Kidney epithelial cell (primary cell): ENCODE results near the gene SLC24A1. TPM values are rescaled to one million over a fixed set of nuclear protein-coding genes. Genes with fewer than 3 reads are reported as not detected.

Source experiments
- DNase-seq: peaks from one replicate; pipeline ENCODE4 v3.0.0-alpha.2; 2010; ENCODE audit warnings: low read depth
- H3K27me3 ChIP-seq: 2 replicates; pipeline ENCODE4 v1.6.0; 2011; ENCODE audit warnings: low read length; ENCODE audit not compliant: control insufficient read depth, insufficient read depth
- H3K36me3 ChIP-seq: 2 replicates; pipeline ENCODE4 v1.5.1; 2011; ENCODE audit warnings: low read length; ENCODE audit not compliant: control insufficient read depth, insufficient read depth
- H3K4me3 ChIP-seq: 2 replicates; pipeline ENCODE4 v1.5.1; 2011; ENCODE audit warnings: low read depth, mild to moderate bottlenecking, control low read depth, low read length
- CTCF ChIP-seq: IDR thresholded peaks from 2 replicates; pipeline ENCODE4 v1.5.1; 2011; ENCODE audit warnings: mild to moderate bottlenecking, moderate library complexity, low read length, control low read depth, inconsistent platforms; ENCODE audit not compliant: insufficient read depth, poor library complexity, severe bottlenecking
- total RNA-seq: library from RNA; depleted of rRNA; stranded (reverse); fragments of >200 nt; gene quantifications from 2 replicates; pipeline ENCODE4 v1.2.3, GENCODE V29; 2015

The SLC24A1 gene
- total RNA-seq, 1 donor from 2014 or later, result 11.3 TPM

GRCh38 chr15:65690778-65691177 lies 69.0 kb downstream of the SLC24A1 start:
- Histone ChIP-seq H3K36me3 (no peaks in the 10 kb centered on the region), H3K4me3 (no peak overlapping the region), H3K27me3 (no peaks in the 10 kb centered on the region)
- no peak for DNase-seq
- no peak for TF ChIP-seq CTCF

- H3K4me3 ChIP-seq, result no peak overlapping the region
- no peak for TF ChIP-seq CTCF
- no peak for DNase-seq
- no peaks in the 10 kb centered on the region for H3K36me3 ChIP-seq
- H3K27me3 ChIP-seq, result no peaks in the 10 kb centered on the region
Measured at GRCh38 chr15:65695081-65695480, 73.3 kb downstream of the SLC24A1 start.

Other genes starting within 250 kb of the SLC24A1 start
- 0.13 and 0.27 TPM in 2 replicates for gene IGDCC3, start 243.9 kb upstream of the SLC24A1 start, total RNA-seq
- 16.5 and 18.1 TPM in 2 replicates for gene IGDCC4, start 199.0 kb upstream of the SLC24A1 start, total RNA-seq
- 27.2 and 30.8 TPM in 2 replicates for gene DPP8, start 104.2 kb upstream of the SLC24A1 start, total RNA-seq
- 92.7 and 99.6 TPM in 2 replicates for gene HACD3, start 91.5 kb upstream of the SLC24A1 start, total RNA-seq
- 36.5 and 49.3 TPM in 2 replicates for gene INTS14, start 10.8 kb upstream of the SLC24A1 start, total RNA-seq
- 8.5 and 11.6 TPM in 2 replicates for gene DENND4A, start 170.4 kb downstream of the SLC24A1 start, total RNA-seq
- 295 and 307 TPM in 2 replicates for gene RAB11A, start 247.6 kb downstream of the SLC24A1 start, total RNA-seq